ENCODE data around the gene MAJIN.

MAJIN gene

DNA sequence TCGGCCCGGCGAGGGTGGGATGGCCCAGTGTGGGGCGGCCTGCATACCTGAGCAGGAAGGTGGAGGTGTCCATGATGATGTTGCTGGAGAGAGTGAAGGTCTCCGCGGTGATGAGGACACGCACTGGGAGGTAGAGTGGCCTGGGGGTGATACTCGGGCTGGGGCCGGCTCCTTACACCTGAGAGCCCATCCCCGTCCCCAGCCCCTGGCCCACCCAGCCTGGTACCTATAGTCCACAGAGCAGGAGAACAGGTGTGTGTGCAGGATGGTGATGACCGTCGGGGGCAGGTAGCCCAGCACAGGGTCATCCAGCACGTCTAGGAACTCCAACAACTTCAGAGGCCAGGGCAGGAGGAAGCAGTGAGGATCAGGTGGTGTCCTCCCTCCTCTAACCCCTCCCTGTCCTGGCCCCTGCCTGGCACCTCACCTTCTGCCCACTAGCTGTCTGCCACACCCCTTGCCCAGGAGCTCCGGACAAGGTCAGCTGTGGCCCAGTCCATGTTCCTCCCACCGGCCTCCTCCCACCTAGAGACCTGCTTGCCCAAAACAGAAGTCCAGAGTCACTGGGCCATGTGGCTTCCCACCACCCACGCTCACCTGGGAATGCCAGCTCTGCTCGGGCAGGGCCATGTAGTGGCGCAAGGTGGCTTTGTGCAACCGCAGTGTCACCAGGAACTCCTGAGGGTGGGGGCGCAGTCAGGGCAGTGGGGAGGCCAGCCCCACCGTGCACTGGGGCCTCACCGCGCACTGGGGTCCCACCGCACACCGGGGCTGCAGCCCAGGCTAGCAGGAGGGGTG is 66.2 kb downstream of the MAJIN start:
- Histone ChIP-seq H3K9me3 (ENCODE audit: control insufficient read depth, insufficient read depth, low read depth, low read length) (no peaks in the 10 kb centered on the region), H3K27ac (ENCODE audit: extremely low read depth, low read depth, low read length) (no peak overlapping the region), H3K36me3 (ENCODE audit: control insufficient read depth in 2 of 2, insufficient read depth in 1 of 2, low read length in 2 of 2) (peaks cover 0 to 84% of the 10 kb centered on the region in 2 experiments; a peak in 2 of 3 replicates), H3K4me3 (ENCODE audit: low read depth, low read length) (no peak overlapping the region), H3K4me1 (ENCODE audit: control insufficient read depth, insufficient read depth, low read length) (no peaks in the 10 kb centered on the region)
- POLR2A ChIA-PET = no interaction called here
- TF ChIP-seq, protein P1, sequence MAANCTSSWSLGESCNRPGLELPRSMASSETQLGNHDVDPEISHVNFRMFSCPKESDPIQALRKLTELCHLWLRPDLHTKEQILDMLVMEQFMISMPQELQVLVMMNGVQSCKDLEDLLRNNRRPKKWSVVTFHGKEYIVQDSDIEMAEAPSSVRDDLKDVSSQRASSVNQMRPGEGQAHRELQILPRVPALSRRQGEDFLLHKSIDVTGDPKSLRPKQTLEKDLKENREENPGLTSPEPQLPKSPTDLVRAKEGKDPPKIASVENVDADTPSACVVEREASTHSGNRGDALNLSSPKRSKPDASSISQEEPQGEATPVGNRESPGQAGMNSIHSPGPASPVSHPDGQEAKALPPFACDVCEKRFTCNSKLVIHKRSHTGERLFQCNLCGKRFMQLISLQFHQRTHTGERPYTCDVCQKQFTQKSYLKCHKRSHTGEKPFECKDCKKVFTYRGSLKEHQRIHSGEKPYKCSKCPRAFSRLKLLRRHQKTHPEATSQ (tag by site-specific recombination; IDR thresholded peaks at IDR 0.05) = no peak
- no peak for TF ChIP-seq SP7 (tag by site-specific recombination; IDR thresholded peaks at IDR 0.05)
- no peak for TF ChIP-seq PRDM10 (tag by site-specific recombination; IDR thresholded peaks at IDR 0.05)
- TF ChIP-seq ZNF214 (tag by site-specific recombination; IDR thresholded peaks at IDR 0.05; ENCODE audit: borderline replicate concordance) = no peak
- no peak for TF ChIP-seq ZNF112 (tag by site-specific recombination; IDR thresholded peaks at IDR 0.05)
- no peak for TF ChIP-seq TSHZ1 (tag by site-specific recombination; IDR thresholded peaks at IDR 0.05; ENCODE audit: borderline replicate concordance)
- no peak for TF ChIP-seq ZNF571 (tag by site-specific recombination; IDR thresholded peaks at IDR 0.05)
- TF ChIP-seq ZFP37 (tag by site-specific recombination; IDR thresholded peaks at IDR 0.05) = no peak
- TF ChIP-seq ZNF513 (tag by site-specific recombination; IDR thresholded peaks at IDR 0.05) = no peak
- no peak for TF ChIP-seq ZNF132 (tag by site-specific recombination; IDR thresholded peaks at IDR 0.05; ENCODE audit: borderline replicate concordance)
- TF ChIP-seq ZBTB7A (tag by site-specific recombination; IDR thresholded peaks at IDR 0.05; ENCODE audit: low read depth) = no peak
- TF ChIP-seq, protein P2, sequence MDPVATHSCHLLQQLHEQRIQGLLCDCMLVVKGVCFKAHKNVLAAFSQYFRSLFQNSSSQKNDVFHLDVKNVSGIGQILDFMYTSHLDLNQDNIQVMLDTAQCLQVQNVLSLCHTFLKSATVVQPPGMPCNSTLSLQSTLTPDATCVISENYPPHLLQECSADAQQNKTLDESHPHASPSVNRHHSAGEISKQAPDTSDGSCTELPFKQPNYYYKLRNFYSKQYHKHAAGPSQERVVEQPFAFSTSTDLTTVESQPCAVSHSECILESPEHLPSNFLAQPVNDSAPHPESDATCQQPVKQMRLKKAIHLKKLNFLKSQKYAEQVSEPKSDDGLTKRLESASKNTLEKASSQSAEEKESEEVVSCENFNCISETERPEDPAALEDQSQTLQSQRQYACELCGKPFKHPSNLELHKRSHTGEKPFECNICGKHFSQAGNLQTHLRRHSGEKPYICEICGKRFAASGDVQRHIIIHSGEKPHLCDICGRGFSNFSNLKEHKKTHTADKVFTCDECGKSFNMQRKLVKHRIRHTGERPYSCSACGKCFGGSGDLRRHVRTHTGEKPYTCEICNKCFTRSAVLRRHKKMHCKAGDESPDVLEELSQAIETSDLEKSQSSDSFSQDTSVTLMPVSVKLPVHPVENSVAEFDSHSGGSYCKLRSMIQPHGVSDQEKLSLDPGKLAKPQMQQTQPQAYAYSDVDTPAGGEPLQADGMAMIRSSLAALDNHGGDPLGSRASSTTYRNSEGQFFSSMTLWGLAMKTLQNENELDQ (tag by site-specific recombination; IDR thresholded peaks at IDR 0.05; ENCODE audit: low read depth) = no peak
- TF ChIP-seq ZNF302 (tag by site-specific recombination; IDR thresholded peaks at IDR 0.05; ENCODE audit: low read depth) = no peak
- CTCF ChIA-PET = interaction anchor here (0.6 to 1.4 kb wide), 4 partner anchors 11 to 173 kb away, joined by 3 to 6 read pairs (median 4); partner anchors contain the start of gene ARL2

All from HEK293 (cell line).